WTC11 (cell line): ENCODE measurements around the gene NCOA3. TPM values are rescaled to one million over a fixed set of nuclear protein-coding genes. Genes with fewer than 3 reads are reported as not detected.

ENCODE experiments used
- ATAC-seq: fragments of 200-7000 bp; cut with Tn5 transposase; 2 replicates; pipeline ENCODE4 v1.10.0; 2021; ENCODE audit warnings: mild to moderate bottlenecking, moderate library complexity
- CTCF ChIA-PET: fragments of 300-600 bp; sonication (Branson Sonifier 250); formaldehyde crosslinking; loops from one replicate; lab custom pipeline; 2021; ENCODE audit warnings: antibody characterized with exemption; lab: Charles Lee
- POLR2A ChIA-PET: fragments of 350-600 bp; sonication (Branson Sonifier 250); formaldehyde crosslinking; loops from one replicate; lab custom pipeline; 2021; ENCODE audit warnings: antibody characterized with exemption; lab: Charles Lee
- DNase-seq: peaks from one replicate; pipeline ENCODE4 v3.0.0; 2021; ENCODE audit warnings: low spot score
- H3K27ac Mint-ChIP-seq: 2 replicates; pipeline ENCODE4 v1.8.0; 2021; ENCODE audit warnings: mixed read lengths
- H3K27me3 Mint-ChIP-seq: 2 replicates; pipeline ENCODE4 v1.8.0; 2021; ENCODE audit warnings: low read depth, mild to moderate bottlenecking, moderate library complexity, mixed read lengths
- H3K36me3 Mint-ChIP-seq: 2 replicates; pipeline ENCODE4 v1.8.0; 2021; ENCODE audit warnings: mixed read lengths
- H3K4me1 Mint-ChIP-seq: 2 replicates; pipeline ENCODE4 v1.8.0; 2022; ENCODE audit warnings: mixed read lengths
- H3K4me3 Mint-ChIP-seq: 2 replicates; pipeline ENCODE4 v1.8.0; 2021; ENCODE audit warnings: mild to moderate bottlenecking, moderate library complexity, mixed read lengths
- H3K9me3 Mint-ChIP-seq: 2 replicates; pipeline ENCODE4 v1.8.0; 2021; ENCODE audit warnings: mixed read lengths
- AR ChIP-seq: fragments of 250-450 bp; sonication (Bioruptor Pico); IDR thresholded peaks from 2 replicates; pipeline ENCODE4 v1.9.0; 2021; ENCODE audit warnings: mild to moderate bottlenecking
- ATF1 ChIP-seq: sonication (generic); formaldehyde crosslinking; IDR thresholded peaks from 2 replicates; pipeline ENCODE4 v1.8.1; 2023; ENCODE audit warnings: mild to moderate bottlenecking, moderate library complexity, missing genetic modification reagents
- CREB1 ChIP-seq: sonication (generic); formaldehyde crosslinking; IDR thresholded peaks from 2 replicates; pipeline ENCODE4 v1.8.0; 2023; ENCODE audit warnings: mild to moderate bottlenecking, missing genetic modification reagents
- EMX1 ChIP-seq: fragments of 250-450 bp; sonication (Bioruptor Pico); IDR thresholded peaks from 2 replicates; pipeline ENCODE4 v1.8.0; 2021; ENCODE audit warnings: mild to moderate bottlenecking
- FOXP1 ChIP-seq: sonication (generic); formaldehyde crosslinking; IDR thresholded peaks from 2 replicates; pipeline ENCODE4 v1.8.0; 2022; ENCODE audit warnings: missing genetic modification reagents, mild to moderate bottlenecking, moderate library complexity, borderline replicate concordance
- JUN ChIP-seq: sonication (generic); formaldehyde crosslinking; IDR thresholded peaks from 2 replicates; pipeline ENCODE4 v1.8.0; 2023; ENCODE audit warnings: mild to moderate bottlenecking, missing genetic modification reagents
- MAX ChIP-seq: sonication (generic); formaldehyde crosslinking; IDR thresholded peaks from 2 replicates; pipeline ENCODE4 v1.8.0; 2022; ENCODE audit warnings: mild to moderate bottlenecking, missing genetic modification reagents
- MYBL2 ChIP-seq: sonication (generic); formaldehyde crosslinking; IDR thresholded peaks from 2 replicates; pipeline ENCODE4 v1.8.1; 2023; ENCODE audit warnings: mild to moderate bottlenecking, moderate library complexity, missing genetic modification reagents
- NR3C1 ChIP-seq: sonication (generic); formaldehyde crosslinking; conservative IDR thresholded peaks from 2 replicates; pipeline ENCODE4 v1.8.1; 2023; ENCODE audit warnings: low read depth, mild to moderate bottlenecking, missing genetic modification reagents
- RELA ChIP-seq: sonication (generic); formaldehyde crosslinking; IDR thresholded peaks from 2 replicates; pipeline ENCODE4 v1.8.1; 2022; ENCODE audit warnings: missing genetic modification reagents, mild to moderate bottlenecking, borderline replicate concordance
- SMAD3 ChIP-seq: sonication (generic); formaldehyde crosslinking; IDR thresholded peaks from 2 replicates; pipeline ENCODE4 v1.8.0; 2022; ENCODE audit warnings: missing genetic modification reagents, mild to moderate bottlenecking, borderline replicate concordance
- SOX15 ChIP-seq: fragments of 250-450 bp; sonication (Bioruptor Pico); IDR thresholded peaks from 2 replicates; pipeline ENCODE4 v1.9.0; 2021; ENCODE audit warnings: mild to moderate bottlenecking
- SP1 ChIP-seq: sonication (generic); formaldehyde crosslinking; conservative IDR thresholded peaks from 2 replicates; pipeline ENCODE4 v1.8.1; 2022; ENCODE audit warnings: missing genetic modification reagents
- TEAD4 ChIP-seq: sonication (generic); formaldehyde crosslinking; IDR thresholded peaks from 2 replicates; pipeline ENCODE4 v1.8.0; 2022; ENCODE audit warnings: mild to moderate bottlenecking, missing genetic modification reagents
- ZNF121 ChIP-seq: sonication (generic); formaldehyde crosslinking; IDR thresholded peaks from 2 replicates; pipeline ENCODE4 v1.8.0; 2023; ENCODE audit warnings: missing genetic modification reagents
- ZNF219 ChIP-seq: sonication (generic); formaldehyde crosslinking; IDR thresholded peaks from 2 replicates; pipeline ENCODE4 v1.8.0; 2023; ENCODE audit warnings: missing genetic modification reagents, mild to moderate bottlenecking, borderline replicate concordance
- ZNF263 ChIP-seq: sonication (generic); formaldehyde crosslinking; IDR thresholded peaks from 2 replicates; pipeline ENCODE4 v1.8.1; 2022; ENCODE audit warnings: low read depth, mild to moderate bottlenecking, moderate library complexity, missing genetic modification reagents
- ZNF671 ChIP-seq: fragments of 250-450 bp; sonication (Bioruptor Pico); IDR thresholded peaks from 2 replicates; pipeline ENCODE4 v1.8.0; 2021; ENCODE audit warnings: mild to moderate bottlenecking
- total RNA-seq: library from RNA; stranded (reverse); gene quantifications from 3 replicates; pipeline ENCODE4 v1.2.3, GENCODE V29; 2021
- TF ChIP-seq, protein P1 (sequence below): sonication (generic); formaldehyde crosslinking; IDR thresholded peaks from 2 replicates; pipeline ENCODE4 v1.8.0; 2022; ENCODE audit warnings: mild to moderate bottlenecking, missing genetic modification reagents
- TF ChIP-seq, protein P2 (sequence below): fragments of 250-450 bp; sonication (Bioruptor Pico); IDR thresholded peaks from 2 replicates; pipeline ENCODE4 v1.9.0; 2021; ENCODE audit warnings: moderate library complexity, mild to moderate bottlenecking, inconsistent platforms, borderline replicate concordance
- TF ChIP-seq, protein P3 (sequence below): sonication (generic); formaldehyde crosslinking; IDR thresholded peaks from 2 replicates; pipeline ENCODE4 v1.8.1; 2022; ENCODE audit warnings: mild to moderate bottlenecking, moderate library complexity, missing genetic modification reagents
- TF ChIP-seq, protein P4 (sequence below): sonication (generic); formaldehyde crosslinking; IDR thresholded peaks from 2 replicates; pipeline ENCODE4 v1.8.1; 2023; ENCODE audit warnings: mild to moderate bottlenecking, missing genetic modification reagents
- TF ChIP-seq, protein P5 (sequence below): sonication (generic); formaldehyde crosslinking; IDR thresholded peaks from 2 replicates; pipeline ENCODE4 v1.8.1; 2023; ENCODE audit warnings: mild to moderate bottlenecking, missing genetic modification reagents

The NCOA3 gene
- total RNA-seq, 1 experiment from 2014 or later: 25.2 TPM

- H3K27ac Mint-ChIP-seq: 0 out of 2 replicates have a peak overlapping the region, but pooled peaks have one; percentile 77
- ChIA-PET CTCF (no interaction called here), POLR2A (no interaction called here)
- H3K9me3 Mint-ChIP-seq: peaks cover 4% of the 10 kb centered on the region
- H3K4me3 Mint-ChIP-seq: no peak overlapping the region
- H3K4me1 Mint-ChIP-seq: peaks cover 12% of the 10 kb centered on the region
- ATAC-seq (no peak), DNase-seq (no peak)
- H3K27me3 Mint-ChIP-seq: no peaks in the 10 kb centered on the region
- peaks cover 9% of the 10 kb centered on the region for H3K36me3 Mint-ChIP-seq
- TF ChIP-seq ATF1: no peak
- no peak for TF ChIP-seq ZNF219 (CRISPR knock-in tag)
- TF ChIP-seq MAX (CRISPR knock-in tag): no peak
- TF ChIP-seq ZNF671 (CRISPR knock-in tag): no peak
- no peak for TF ChIP-seq EMX1 (CRISPR knock-in tag)
- no peak for TF ChIP-seq CREB1 (CRISPR knock-in tag)
- no peak for TF ChIP-seq JUN
- no peak for TF ChIP-seq SOX15 (CRISPR knock-in tag)
- TF ChIP-seq SMAD3 (CRISPR knock-in tag): no peak
- no peak for TF ChIP-seq TEAD4 (CRISPR knock-in tag)
- no peak for TF ChIP-seq SP1 (CRISPR knock-in tag)
- TF ChIP-seq, protein P1, sequence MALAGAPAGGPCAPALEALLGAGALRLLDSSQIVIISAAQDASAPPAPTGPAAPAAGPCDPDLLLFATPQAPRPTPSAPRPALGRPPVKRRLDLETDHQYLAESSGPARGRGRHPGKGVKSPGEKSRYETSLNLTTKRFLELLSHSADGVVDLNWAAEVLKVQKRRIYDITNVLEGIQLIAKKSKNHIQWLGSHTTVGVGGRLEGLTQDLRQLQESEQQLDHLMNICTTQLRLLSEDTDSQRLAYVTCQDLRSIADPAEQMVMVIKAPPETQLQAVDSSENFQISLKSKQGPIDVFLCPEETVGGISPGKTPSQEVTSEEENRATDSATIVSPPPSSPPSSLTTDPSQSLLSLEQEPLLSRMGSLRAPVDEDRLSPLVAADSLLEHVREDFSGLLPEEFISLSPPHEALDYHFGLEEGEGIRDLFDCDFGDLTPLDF (CRISPR knock-in tag): no peak
- TF ChIP-seq, protein P2, sequence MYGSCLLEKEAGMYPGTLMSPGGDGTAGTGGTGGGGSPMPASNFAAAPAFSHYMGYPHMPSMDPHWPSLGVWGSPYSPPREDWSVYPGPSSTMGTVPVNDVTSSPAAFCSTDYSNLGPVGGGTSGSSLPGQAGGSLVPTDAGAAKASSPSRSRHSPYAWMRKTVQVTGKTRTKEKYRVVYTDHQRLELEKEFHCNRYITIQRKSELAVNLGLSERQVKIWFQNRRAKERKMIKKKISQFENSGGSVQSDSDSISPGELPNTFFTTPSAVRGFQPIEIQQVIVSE: no peak
- TF ChIP-seq MYBL2 (CRISPR knock-in tag): no peak
These were observed 30.3 kb downstream of the NCOA3 start for GRCh38 chr20:47532002-47532401.

GRCh38 chr20:47533518-47534062 is 31.9 kb downstream of the NCOA3 start:
- TF ChIP-seq AR (CRISPR knock-in tag) (no peak), ZNF121 (CRISPR knock-in tag) (peak; percentile 70), FOXP1 (CRISPR knock-in tag) (no peak), ZNF263 (CRISPR knock-in tag) (no peak), RELA (CRISPR knock-in tag) (no peak)
- TF ChIP-seq, all 79 proteins: peak for 1
- H3K4me1 Mint-ChIP-seq: peaks cover 10% of the 10 kb centered on the region
- H3K27me3 Mint-ChIP-seq: no peaks in the 10 kb centered on the region
- DNase-seq (no peak), ATAC-seq (no peak)
- H3K36me3 Mint-ChIP-seq: peaks cover 2% of the 10 kb centered on the region; the same call in 1 of the 2 replicates
- no peak overlapping the region for H3K27ac Mint-ChIP-seq
- ChIA-PET POLR2A (interaction anchor here (0.7 kb wide), 1 partner anchor 685 kb away, joined by 8 read pairs; no protein-coding TSS in a partner anchor), CTCF (interaction anchor here (0.7 kb wide), 1 partner anchor 192 kb away, joined by 3 read pairs; no protein-coding TSS in a partner anchor)
- no peaks in the 10 kb centered on the region for H3K9me3 Mint-ChIP-seq
- H3K4me3 Mint-ChIP-seq: no peak overlapping the region

DNA sequence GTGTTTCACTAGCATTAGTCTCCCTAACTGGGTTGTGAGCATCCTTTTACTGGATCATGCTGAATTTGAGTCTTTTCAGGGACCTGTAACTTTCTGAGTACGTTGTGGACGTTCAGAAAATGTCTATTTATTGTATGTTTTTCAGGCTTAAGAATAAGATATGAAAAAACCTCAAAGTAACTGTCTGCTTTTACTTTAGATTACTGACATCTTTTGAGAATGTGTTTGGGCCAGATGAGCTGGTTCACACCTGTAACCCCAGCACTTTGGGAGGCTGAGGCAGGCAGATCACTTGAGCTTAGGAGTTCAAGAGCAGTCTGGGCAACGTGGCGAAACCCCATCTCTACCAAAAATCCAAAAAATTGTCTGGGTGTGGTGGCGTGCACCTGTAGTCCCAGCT is 32.7 kb downstream of the NCOA3 start:
- peaks cover 16% of the 10 kb centered on the region for H3K4me1 Mint-ChIP-seq
- H3K9me3 Mint-ChIP-seq: no peaks in the 10 kb centered on the region
- no peak for ATAC-seq
- DNase-seq: no peak
- H3K27ac Mint-ChIP-seq: peak overlapping the region; percentile 70; the same call in 1 of the 2 replicates
- no peaks in the 10 kb centered on the region for H3K27me3 Mint-ChIP-seq
- ChIA-PET POLR2A (no interaction called here), CTCF (interaction anchor here (0.6 to 1.6 kb wide), 22 partner anchors 11 to 338 kb away, joined by 3 to 16 read pairs (median 5); partner anchors contain the start of gene NCOA3)
- H3K4me3 Mint-ChIP-seq: no peak overlapping the region
- peaks cover 2% of the 10 kb centered on the region; the same call in 1 of the 2 replicates for H3K36me3 Mint-ChIP-seq
- TF ChIP-seq, protein P3, sequence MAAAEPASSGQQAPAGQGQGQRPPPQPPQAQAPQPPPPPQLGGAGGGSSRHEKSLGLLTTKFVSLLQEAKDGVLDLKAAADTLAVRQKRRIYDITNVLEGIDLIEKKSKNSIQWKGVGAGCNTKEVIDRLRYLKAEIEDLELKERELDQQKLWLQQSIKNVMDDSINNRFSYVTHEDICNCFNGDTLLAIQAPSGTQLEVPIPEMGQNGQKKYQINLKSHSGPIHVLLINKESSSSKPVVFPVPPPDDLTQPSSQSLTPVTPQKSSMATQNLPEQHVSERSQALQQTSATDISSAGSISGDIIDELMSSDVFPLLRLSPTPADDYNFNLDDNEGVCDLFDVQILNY: no peak
- TF ChIP-seq, protein P4, sequence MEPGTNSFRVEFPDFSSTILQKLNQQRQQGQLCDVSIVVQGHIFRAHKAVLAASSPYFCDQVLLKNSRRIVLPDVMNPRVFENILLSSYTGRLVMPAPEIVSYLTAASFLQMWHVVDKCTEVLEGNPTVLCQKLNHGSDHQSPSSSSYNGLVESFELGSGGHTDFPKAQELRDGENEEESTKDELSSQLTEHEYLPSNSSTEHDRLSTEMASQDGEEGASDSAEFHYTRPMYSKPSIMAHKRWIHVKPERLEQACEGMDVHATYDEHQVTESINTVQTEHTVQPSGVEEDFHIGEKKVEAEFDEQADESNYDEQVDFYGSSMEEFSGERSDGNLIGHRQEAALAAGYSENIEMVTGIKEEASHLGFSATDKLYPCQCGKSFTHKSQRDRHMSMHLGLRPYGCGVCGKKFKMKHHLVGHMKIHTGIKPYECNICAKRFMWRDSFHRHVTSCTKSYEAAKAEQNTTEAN: no peak
- TF ChIP-seq NR3C1 (CRISPR knock-in tag) (no peak), ZNF121 (CRISPR knock-in tag) (no peak)
- TF ChIP-seq, protein P5, sequence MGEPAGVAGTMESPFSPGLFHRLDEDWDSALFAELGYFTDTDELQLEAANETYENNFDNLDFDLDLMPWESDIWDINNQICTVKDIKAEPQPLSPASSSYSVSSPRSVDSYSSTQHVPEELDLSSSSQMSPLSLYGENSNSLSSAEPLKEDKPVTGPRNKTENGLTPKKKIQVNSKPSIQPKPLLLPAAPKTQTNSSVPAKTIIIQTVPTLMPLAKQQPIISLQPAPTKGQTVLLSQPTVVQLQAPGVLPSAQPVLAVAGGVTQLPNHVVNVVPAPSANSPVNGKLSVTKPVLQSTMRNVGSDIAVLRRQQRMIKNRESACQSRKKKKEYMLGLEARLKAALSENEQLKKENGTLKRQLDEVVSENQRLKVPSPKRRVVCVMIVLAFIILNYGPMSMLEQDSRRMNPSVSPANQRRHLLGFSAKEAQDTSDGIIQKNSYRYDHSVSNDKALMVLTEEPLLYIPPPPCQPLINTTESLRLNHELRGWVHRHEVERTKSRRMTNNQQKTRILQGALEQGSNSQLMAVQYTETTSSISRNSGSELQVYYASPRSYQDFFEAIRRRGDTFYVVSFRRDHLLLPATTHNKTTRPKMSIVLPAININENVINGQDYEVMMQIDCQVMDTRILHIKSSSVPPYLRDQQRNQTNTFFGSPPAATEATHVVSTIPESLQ: no peak
